ENCODE measurements around the gene HTRA1.

DNA sequence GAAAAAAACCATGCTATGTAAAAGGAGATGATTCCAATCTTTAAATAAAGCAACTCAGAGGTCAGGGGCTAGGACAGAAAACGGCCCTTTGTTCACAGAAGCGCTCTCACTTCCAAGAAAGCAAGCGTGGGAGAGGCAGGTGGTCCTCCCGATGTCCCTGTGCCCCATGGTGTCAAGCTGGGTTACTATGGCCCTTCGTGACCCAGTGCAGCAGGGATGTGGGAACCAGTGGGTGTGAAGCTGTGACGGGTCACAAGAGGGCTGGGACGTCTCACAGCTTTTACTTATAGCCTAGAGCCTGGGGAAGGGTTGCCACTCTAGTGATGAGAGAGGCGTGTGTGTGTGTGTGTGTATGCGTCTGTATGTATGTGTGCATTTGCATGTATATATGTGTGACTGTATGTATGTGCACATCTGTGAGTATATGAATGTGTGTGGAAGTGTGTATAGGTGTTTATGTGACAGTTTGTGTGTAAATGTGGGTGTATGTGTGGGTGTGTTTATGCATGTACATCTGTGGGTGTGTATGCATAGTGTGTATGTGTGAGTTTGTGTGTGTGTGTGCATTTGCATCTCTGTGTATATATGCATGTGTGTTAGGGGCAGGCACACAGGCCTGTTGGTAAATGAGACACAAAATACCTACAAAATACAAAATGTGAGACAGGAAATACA, 25.2 kb downstream of the HTRA1 start:
- TF ChIP-seq, protein P1, sequence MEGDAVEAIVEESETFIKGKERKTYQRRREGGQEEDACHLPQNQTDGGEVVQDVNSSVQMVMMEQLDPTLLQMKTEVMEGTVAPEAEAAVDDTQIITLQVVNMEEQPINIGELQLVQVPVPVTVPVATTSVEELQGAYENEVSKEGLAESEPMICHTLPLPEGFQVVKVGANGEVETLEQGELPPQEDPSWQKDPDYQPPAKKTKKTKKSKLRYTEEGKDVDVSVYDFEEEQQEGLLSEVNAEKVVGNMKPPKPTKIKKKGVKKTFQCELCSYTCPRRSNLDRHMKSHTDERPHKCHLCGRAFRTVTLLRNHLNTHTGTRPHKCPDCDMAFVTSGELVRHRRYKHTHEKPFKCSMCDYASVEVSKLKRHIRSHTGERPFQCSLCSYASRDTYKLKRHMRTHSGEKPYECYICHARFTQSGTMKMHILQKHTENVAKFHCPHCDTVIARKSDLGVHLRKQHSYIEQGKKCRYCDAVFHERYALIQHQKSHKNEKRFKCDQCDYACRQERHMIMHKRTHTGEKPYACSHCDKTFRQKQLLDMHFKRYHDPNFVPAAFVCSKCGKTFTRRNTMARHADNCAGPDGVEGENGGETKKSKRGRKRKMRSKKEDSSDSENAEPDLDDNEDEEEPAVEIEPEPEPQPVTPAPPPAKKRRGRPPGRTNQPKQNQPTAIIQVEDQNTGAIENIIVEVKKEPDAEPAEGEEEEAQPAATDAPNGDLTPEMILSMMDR (IDR thresholded peaks at IDR 0.05) = no peak
- no peak for TF ChIP-seq POLR2A (IDR thresholded peaks at IDR 0.05)

Measured in thyroid gland (tissue), 4 donors.